ENCODE results near the gene ITSN1. TPM values are rescaled to one million over a fixed set of nuclear protein-coding genes. Genes with fewer than 3 reads are reported as not detected.

ITSN1 gene
- total RNA-seq, 3 donors from 2014 or later (not counting 1 experiment from before 2014, with no cell fraction given) = 1.5 to 5.1 (median 2.7) TPM

DNA sequence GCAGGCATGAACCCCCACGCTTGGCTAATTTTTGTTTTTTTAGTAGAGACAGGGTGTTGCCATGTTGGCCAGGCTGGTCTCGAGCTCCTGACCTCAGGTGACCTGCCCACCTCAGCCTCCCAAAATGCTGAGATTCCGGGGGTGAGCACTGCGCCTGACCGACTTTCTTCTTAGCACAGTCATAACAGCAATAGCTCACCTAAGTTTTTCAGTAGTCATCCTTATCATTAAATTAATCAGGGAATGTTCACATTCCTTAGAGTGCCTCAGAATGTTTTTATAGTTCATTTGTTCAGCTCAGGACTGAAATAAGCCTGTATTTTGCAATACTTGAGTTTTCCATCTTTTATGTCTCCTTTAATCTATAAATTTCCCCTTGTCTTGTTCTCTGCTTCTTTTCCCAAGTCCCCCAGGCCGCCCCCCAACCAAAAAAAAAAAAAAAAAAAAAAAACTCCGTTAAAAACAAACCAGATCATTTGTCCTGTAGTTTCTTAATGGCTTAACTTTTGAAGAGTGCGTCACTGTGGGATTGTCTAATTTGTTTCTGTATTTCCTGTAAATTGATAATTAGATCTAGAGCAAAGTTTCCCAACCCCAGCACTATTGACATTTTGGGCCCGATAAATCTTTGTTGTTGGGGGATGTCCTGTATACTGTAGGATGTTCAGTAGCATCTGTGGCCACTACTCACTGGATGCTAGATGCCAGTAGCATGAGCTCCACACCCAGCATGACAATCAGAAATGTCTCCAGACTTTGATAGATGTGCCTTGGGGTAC, 120.7 kb downstream of the ITSN1 start:
- Mint-ChIP-seq H3K4me3 (no peak overlapping the region), H3K27ac (no peak overlapping the region), H3K4me1 (no peaks in the 10 kb centered on the region), H3K27me3 (ENCODE audit: low read depth in 2 of 2) (peaks cover 5 to 6% of the 10 kb centered on the region in 2 donors), H3K9me3 (no peaks in the 10 kb centered on the region), H3K36me3 (no peaks in the 10 kb centered on the region)
- H3K4me1 ChIP-seq (ENCODE audit: control insufficient read depth, insufficient read depth, low read length) = no peaks in the 10 kb centered on the region
- intact Hi-C loops (cut with micrococcal nuclease) = no loop called here
- no peak for DNase-seq
- TF ChIP-seq, protein P1, sequence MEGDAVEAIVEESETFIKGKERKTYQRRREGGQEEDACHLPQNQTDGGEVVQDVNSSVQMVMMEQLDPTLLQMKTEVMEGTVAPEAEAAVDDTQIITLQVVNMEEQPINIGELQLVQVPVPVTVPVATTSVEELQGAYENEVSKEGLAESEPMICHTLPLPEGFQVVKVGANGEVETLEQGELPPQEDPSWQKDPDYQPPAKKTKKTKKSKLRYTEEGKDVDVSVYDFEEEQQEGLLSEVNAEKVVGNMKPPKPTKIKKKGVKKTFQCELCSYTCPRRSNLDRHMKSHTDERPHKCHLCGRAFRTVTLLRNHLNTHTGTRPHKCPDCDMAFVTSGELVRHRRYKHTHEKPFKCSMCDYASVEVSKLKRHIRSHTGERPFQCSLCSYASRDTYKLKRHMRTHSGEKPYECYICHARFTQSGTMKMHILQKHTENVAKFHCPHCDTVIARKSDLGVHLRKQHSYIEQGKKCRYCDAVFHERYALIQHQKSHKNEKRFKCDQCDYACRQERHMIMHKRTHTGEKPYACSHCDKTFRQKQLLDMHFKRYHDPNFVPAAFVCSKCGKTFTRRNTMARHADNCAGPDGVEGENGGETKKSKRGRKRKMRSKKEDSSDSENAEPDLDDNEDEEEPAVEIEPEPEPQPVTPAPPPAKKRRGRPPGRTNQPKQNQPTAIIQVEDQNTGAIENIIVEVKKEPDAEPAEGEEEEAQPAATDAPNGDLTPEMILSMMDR (IDR thresholded peaks at IDR 0.05) = no peak
- 93% methylated on average over 6 of the region's 9 CpGs for WGBS (ENCODE audit: insufficient coverage)
- H3K4me3 ChIP-seq (ENCODE audit: low read length) = no peak overlapping the region
- ATAC-seq = no peak
- H3K27ac ChIP-seq (ENCODE audit: low read length) = no peak overlapping the region
- H3K27me3 ChIP-seq (ENCODE audit: control insufficient read depth, insufficient read depth, low read length) = no peaks in the 10 kb centered on the region
- H3K36me3 ChIP-seq (ENCODE audit: control insufficient read depth, insufficient read depth, low read length) = no peaks in the 10 kb centered on the region
- H3K9me3 ChIP-seq (ENCODE audit: control insufficient read depth, insufficient read depth, low read length) = no peaks in the 10 kb centered on the region

DNA sequence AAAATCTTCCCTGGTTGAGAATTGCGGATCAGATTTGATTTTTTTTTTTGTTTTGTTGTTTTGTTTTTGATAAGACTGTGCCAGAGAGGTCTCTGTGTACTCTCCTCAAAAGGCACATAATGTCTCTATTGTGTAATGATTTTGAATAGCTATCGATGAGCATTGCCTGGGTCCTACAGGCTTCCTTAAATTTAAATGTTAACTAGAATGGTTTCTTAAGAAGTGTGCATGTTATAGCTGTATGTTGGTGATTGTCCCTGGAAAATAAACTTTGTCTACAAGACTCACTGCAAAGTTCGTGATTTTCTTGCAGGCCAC, 121.2 kb downstream of the ITSN1 start:
- DNase-seq = no peak
- Histone ChIP-seq H3K9me3 (ENCODE audit: control insufficient read depth, insufficient read depth, low read length) (no peaks in the 10 kb centered on the region), H3K36me3 (ENCODE audit: control insufficient read depth, insufficient read depth, low read length) (no peaks in the 10 kb centered on the region), H3K27ac (ENCODE audit: low read length) (no peak overlapping the region), H3K4me3 (ENCODE audit: low read length) (no peak overlapping the region), H3K4me1 (ENCODE audit: control insufficient read depth, insufficient read depth, low read length) (no peaks in the 10 kb centered on the region), H3K27me3 (ENCODE audit: control insufficient read depth, insufficient read depth, low read length) (no peaks in the 10 kb centered on the region)
- Mint-ChIP-seq H3K27me3 (ENCODE audit: low read depth in 2 of 2) (peaks cover 5 to 6% of the 10 kb centered on the region in 2 donors), H3K4me1 (no peaks in the 10 kb centered on the region), H3K27ac (no peak overlapping the region), H3K9me3 (no peaks in the 10 kb centered on the region), H3K4me3 (no peak overlapping the region), H3K36me3 (no peaks in the 10 kb centered on the region)
- WGBS (ENCODE audit: insufficient coverage) = 93% methylated on average over 3 of the region's 3 CpGs
- ATAC-seq = no peak
- intact Hi-C loops (cut with micrococcal nuclease) = no loop called here
- TF ChIP-seq, protein P1 (IDR thresholded peaks at IDR 0.05) = no peak

DNA sequence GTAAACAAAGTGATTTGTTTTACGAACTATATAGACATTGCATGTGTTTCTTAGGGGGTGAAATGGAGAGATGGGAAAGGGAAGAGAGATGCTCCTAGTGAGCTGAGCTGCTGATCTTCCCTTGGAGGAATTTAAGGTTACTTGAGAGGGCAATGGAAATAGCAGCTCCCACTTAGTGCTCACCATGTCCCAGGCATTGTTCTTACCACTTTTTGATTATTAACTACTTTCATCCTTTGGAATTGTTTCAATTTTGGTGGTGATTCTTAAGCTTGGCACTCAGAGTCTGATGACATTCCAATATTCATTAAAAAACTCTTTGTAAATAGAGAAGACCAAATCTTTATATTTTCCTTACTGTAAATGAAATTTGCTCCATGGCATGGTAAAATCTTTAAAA, 124.9 kb downstream of the ITSN1 start:
- H3K4me1 Mint-ChIP-seq = no peaks in the 10 kb centered on the region

More for the DNA sequence above, 124.9 kb downstream of the ITSN1 start:
- Histone ChIP-seq H3K9me3 (ENCODE audit: control insufficient read depth, insufficient read depth, low read length) (no peaks in the 10 kb centered on the region), H3K4me3 (ENCODE audit: low read length) (no peak overlapping the region), H3K27me3 (ENCODE audit: control insufficient read depth, insufficient read depth, low read length) (no peaks in the 10 kb centered on the region), H3K4me1 (ENCODE audit: control insufficient read depth, insufficient read depth, low read length) (no peaks in the 10 kb centered on the region), H3K27ac (ENCODE audit: low read length) (no peak overlapping the region), H3K36me3 (ENCODE audit: control insufficient read depth, insufficient read depth, low read length) (no peaks in the 10 kb centered on the region)
- ATAC-seq (no peak), DNase-seq (no peak)
- WGBS (ENCODE audit: insufficient coverage) = 100% methylated on average over 1 of the region's 1 CpG
- Mint-ChIP-seq H3K27ac (no peak overlapping the region), H3K9me3 (no peaks in the 10 kb centered on the region), H3K36me3 (no peaks in the 10 kb centered on the region), H3K4me3 (no peak overlapping the region), H3K27me3 (ENCODE audit: low read depth in 2 of 2) (peaks cover 6 to 13% of the 10 kb centered on the region in 2 donors)
- intact Hi-C loops (cut with micrococcal nuclease) = no loop called here
- TF ChIP-seq, protein P1 (IDR thresholded peaks at IDR 0.05) = no peak
